Ureter (tissue), 1 donor: ENCODE results near the gene PRDM11. TPM values are rescaled to one million over a fixed set of nuclear protein-coding genes. Genes with fewer than 3 reads are reported as not detected.
A peak's percentile ranks its signal among the peaks of the same experiment; 100 is the strongest.

Source experiments
- DNase-seq: peaks from one replicate; pipeline ENCODE4 v3.0.0-alpha.2; 2020; ENCODE audit warnings: low spot score
- total RNA-seq: library from RNA; stranded (reverse); gene quantifications from one replicate; pipeline ENCODE4 v1.2.4, GENCODE V29; 2023
- donor health status: DM: yes; HTN: yes; CAD: no.

Gene PRDM11
- total RNA-seq, 1 donor from 2014 or later = 35.3 TPM

GRCh38 chr11:45157247-45158209 lies 11.1 kb downstream of the PRDM11 start:
- DNase-seq = no peak

GRCh38 chr11:45158210-45158731 lies 11.8 kb downstream of the PRDM11 start:
- peak; percentile 79 for DNase-seq

- DNase-seq = no peak
Observed at GRCh38 chr11:45158891-45159605, 12.6 kb downstream of the PRDM11 start.

DNA sequence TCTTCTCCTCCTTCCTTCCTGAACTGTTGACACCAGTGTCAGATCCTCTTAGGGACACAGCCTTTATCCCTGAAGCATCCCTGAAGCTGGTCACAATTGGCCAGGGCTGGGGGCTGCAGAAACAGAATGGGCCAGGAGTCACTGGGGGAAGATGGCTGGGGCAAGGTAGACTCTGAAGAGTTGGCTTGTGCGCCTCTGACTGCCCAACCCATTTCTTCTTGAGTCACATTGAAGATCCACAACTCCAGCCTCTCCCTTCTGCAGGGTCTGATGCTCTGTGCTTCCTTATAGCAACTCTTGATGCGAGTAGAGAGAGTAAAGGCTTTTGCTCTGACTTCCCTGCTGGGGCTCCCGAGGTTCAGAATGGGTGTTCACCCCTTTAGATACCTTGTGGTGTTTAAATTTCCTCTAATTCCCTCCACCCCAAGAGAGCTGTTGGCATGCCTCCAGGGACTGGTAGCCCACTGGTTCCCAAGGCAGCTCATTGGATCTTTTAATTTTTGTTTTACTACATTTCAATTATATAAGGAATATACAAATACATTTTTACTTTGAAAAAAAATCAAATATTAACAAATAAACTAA lies 13.4 kb downstream of the PRDM11 start:
- no peak for DNase-seq

GRCh38 chr11:45161252-45162063 lies 15.0 kb downstream of the PRDM11 start:
- no peak for DNase-seq

GRCh38 chr11:45162064-45162375 lies 15.6 kb downstream of the PRDM11 start:
- DNase-seq = no peak

DNA sequence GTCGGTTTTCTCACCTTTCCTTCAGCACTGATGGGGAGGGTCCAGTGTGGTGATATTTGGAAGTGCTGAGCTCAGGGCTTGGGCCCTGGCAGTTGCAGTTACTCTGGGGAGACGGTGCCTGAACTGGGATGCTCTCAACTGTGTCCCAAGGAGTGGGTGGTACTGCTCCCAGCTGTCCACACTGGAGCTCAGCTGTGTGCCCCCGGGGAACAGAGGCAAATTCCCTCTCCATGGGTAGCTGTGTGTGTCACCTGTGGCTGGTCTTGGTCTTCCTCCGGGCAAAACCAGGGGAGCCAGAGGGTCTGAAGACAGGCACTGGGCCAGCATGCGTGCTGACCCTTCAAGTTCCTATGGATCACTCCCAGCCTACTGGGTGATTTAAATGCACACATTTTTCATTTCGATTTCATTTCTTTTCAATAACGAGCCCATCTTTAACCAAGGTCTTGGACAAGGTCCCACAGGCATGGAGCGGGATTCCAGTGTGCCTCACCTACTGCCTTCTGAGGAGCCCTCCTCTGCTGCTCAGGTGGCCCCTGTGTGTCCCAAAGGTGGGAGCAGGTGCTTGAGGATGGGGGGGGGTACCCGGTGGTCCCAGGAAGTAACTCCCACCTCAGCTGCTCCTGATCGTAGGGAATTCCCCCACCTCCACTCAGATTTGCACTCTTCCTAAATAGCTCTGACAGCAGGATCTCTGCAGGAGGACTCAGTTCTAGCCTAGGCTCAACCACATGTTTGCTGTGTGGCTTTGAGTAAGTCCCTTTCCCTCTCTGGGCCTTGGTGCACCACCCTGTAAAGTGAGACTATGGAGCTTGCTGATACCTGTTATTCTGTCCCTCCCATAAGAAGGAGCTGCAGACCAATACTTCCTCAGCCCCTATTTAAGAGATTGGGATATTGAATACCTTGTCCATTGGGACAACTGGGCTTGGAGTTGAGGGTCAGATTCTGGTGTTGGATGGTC lies 16.8 kb downstream of the PRDM11 start:
- DNase-seq = no peak

DNA sequence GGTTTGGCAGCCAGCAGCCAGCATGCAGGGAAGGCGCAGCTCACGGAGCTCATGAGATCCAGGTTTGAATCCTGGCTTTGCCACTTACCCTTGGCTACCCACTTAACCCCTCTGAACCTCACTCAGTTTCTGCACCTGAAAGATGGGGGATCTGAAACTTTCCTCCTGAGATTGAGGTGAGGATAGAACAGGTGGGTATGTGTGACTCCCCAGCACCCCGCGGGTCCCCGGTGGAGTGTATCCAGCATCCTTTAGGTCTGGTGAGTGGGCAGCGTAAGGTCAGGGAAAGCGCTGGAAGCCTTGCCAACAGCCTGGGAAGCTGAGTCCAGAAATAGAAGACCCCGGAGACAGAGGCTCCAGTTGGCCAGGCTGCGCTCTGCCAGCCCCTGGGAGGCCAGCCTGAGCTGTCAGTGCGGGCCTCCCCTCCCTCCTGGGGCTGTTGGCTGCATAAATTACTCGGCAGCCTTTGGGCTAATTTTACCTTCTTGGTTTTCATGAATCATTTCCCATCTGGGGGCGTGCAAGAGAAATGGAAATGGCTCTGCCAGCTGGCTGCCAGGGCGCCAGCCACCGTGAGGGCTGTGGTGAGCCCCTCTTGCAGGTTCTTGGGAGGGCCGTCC lies 17.6 kb downstream of the PRDM11 start:
- DNase-seq = no peak

DNA sequence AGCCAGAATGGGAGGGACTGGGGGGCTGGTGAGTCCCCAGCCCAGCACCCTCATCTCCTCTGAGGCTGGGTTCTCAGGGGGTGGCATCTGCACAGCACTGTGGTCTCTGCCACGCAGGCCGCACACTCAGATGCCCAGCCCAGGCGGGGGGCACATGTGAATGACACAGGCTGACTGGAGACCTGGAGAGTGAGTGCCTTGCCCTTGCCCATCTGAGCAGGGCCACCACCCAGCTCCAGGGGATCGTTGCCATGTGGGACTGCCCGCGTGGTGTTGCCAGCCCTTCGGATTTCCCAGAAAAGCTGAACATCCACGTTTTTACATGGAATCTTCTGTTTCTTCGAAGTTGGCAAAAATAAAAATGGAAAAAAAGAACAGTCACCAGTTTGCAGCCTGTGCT lies 18.9 kb downstream of the PRDM11 start:
- no peak for DNase-seq

DNA sequence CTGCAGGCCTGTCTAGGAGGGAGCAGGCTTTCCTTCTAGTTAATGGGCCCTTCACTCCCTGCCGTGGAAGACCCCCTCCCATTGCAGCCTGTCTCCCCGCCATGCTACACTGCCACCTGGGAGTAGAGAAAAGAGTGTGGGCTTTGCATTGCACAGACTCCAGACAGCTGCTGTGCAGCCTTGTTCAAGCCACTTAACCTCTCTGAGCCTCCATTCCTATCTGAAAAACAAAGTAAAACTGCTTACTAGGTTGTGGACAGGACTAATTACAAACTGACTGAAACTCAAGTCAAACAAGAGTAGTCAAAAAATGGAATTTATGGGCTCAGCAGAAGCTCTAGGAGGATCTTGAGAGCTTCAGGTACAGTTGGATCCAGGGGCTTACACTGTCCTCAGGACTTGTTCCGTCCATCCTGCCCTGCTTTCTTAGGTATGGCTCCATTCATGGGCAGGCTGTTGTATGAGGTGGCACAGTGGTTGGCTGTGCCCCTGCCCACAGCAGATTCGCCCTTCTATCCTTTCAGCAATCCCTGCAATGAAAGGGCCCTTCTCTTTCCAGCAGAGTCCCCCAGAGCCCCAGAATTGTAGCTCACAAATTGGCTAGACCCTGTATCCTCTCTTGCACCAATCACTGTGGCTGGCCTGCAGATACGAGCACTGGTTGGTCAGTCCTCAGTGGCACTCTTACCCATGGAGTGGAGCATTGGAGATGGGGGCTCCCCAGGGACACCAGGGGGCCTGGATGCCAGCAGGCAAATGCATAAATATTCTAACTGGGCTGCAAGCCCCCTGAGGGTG lies 19.6 kb downstream of the PRDM11 start:
- DNase-seq = no peak

GRCh38 chr11:45166604-45166897 lies 20.1 kb downstream of the PRDM11 start:
- DNase-seq = no peak

GRCh38 chr11:45167283-45167682 lies 20.8 kb downstream of the PRDM11 start:
- no peak for DNase-seq

- DNase-seq = no peak
Observed at GRCh38 chr11:45168366-45169130, 22.1 kb downstream of the PRDM11 start.

DNA sequence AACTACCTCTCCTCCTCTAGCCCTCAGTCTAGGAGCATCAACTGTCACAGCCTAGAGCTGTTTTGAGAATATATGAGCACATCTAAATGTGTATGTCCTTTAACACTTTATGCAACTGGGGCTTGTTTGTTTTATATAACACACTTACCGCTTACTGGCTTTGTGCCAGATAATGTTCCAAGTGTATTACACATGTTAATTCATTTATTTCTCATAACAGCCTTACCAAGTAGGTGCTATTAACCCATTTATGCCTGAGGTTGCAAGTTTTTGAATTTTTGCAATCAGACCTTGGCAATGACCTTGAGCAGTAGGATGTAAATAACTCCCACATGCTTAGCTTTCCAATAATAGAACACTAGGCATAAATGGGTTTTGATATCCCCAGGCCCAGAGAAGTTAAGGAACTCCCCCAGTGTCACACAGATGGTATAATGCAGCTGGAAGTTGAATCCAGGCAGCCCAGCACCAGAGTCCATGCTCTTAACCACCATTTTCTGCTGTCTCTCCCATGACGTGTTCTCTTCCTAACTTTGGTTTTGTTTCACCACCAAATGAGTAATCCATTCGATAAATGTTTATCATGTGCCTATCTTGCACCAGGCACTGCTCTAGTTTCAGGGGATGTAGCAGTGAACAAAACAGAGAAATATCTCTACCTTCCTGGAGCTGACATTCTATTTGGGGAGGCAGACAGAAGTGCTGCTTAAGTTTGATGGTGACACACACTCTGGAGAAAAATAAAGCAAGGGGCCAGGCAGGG lies 23.1 kb downstream of the PRDM11 start:
- no peak for DNase-seq

- DNase-seq = no peak
Observed at GRCh38 chr11:45170484-45170883, 24.0 kb downstream of the PRDM11 start.

DNA sequence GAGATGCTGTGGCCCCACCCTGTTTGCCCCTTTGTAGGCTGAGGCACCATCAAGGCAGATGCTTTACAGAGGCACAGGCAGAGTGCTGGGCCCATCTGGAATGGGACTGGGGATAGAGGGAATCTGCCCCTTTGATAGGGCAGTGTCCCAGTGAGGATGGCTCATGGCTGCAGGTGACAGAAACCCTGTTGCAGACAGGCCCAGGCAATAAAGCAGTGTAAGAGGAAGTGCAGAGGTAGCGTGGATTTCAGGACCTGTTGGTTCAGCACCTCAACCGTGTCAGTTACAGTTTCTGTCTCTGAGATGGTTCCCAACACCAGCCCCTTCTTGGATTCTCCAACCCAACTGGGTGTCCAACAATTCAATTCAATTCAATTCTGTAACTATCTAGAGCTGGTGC lies 25.1 kb downstream of the PRDM11 start:
- no peak for DNase-seq

DNA sequence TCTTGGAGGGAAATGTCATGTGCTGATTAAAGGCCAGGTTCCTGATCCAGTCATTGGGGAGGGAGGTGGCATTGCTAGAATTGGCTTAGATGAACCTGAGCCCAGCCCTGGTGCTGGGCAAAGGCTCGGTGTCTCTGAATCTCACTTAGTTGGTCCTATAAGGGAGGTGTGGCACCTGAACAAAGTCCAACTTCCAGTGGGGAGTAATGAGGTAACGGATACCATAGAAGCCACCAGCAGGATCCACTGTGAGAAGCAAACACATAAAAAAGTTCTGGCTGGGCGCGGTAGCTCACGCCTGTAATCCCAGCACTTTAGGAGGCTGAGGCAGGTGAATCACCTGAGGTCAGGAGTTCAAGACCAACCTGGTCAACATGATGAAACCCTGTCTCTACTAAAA lies 26.6 kb downstream of the PRDM11 start:
- DNase-seq = no peak
